ENCODE data around the gene TOGARAM2.

GRCh38 chr2:28979576-28980366 lies 1.3 kb upstream of the TOGARAM2 start:
- no peak for TF ChIP-seq CTCF (IDR thresholded peaks at IDR 0.05 in 8 of 11, conservative IDR thresholded peaks at IDR 0.05 in 3 of 11)
- no peak for TF ChIP-seq POLR2AphosphoS5 (IDR thresholded peaks at IDR 0.05)
- no peak for TF ChIP-seq POLR2A (IDR thresholded peaks at IDR 0.05)
